Activated naive CD8-positive, alpha-beta T cell (primary cell): ENCODE data around the gene CDK2AP2.

ENCODE experiments used
- H3K27ac Mint-ChIP-seq: one replicate; pipeline ENCODE4 v1.8.0; 2021; ENCODE audit warnings: mixed read lengths
- H3K27me3 Mint-ChIP-seq: one replicate; pipeline ENCODE4 v1.8.0; 2021; ENCODE audit warnings: mixed read lengths
- H3K36me3 Mint-ChIP-seq: one replicate; pipeline ENCODE4 v1.8.0; 2021; ENCODE audit warnings: mixed read lengths
- H3K4me1 Mint-ChIP-seq: one replicate; pipeline ENCODE4 v1.8.0; 2021; ENCODE audit warnings: low read depth, mixed read lengths
- H3K4me3 Mint-ChIP-seq: one replicate; pipeline ENCODE4 v1.8.0; 2021; ENCODE audit warnings: mild to moderate bottlenecking, mixed read lengths
- H3K9me3 Mint-ChIP-seq: one replicate; pipeline ENCODE4 v1.8.0; 2021; ENCODE audit warnings: low read depth, mixed read lengths

Gene CDK2AP2

GRCh38 chr11:67535561-67535960, 27.6 kb upstream of the CDK2AP2 start:
- H3K4me3 Mint-ChIP-seq: no peak overlapping the region
- H3K36me3 Mint-ChIP-seq: peaks cover 3% of the 10 kb centered on the region
- H3K27ac Mint-ChIP-seq: no peak overlapping the region
- no peaks in the 10 kb centered on the region for H3K4me1 Mint-ChIP-seq
- H3K27me3 Mint-ChIP-seq: peaks cover 1% of the 10 kb centered on the region
- H3K9me3 Mint-ChIP-seq: peaks cover 6% of the 10 kb centered on the region

- H3K4me1 Mint-ChIP-seq: no peaks in the 10 kb centered on the region
- H3K9me3 Mint-ChIP-seq: peaks cover 6% of the 10 kb centered on the region
- H3K27ac Mint-ChIP-seq: no peak overlapping the region
- H3K27me3 Mint-ChIP-seq: peaks cover 1% of the 10 kb centered on the region
- no peak overlapping the region for H3K4me3 Mint-ChIP-seq
- H3K36me3 Mint-ChIP-seq: peaks cover 3% of the 10 kb centered on the region
Measured at GRCh38 chr11:67534070-67534679, 26.2 kb upstream of the CDK2AP2 start.

- H3K36me3 Mint-ChIP-seq: peaks cover 3% of the 10 kb centered on the region
- no peaks in the 10 kb centered on the region for H3K4me1 Mint-ChIP-seq
- H3K27ac Mint-ChIP-seq: no peak overlapping the region
- H3K27me3 Mint-ChIP-seq: peaks cover 1% of the 10 kb centered on the region
- H3K4me3 Mint-ChIP-seq: no peak overlapping the region
- H3K9me3 Mint-ChIP-seq: peaks cover 6% of the 10 kb centered on the region
Measured at GRCh38 chr11:67532889-67533288, 24.9 kb upstream of the CDK2AP2 start.

- Mint-ChIP-seq H3K36me3 (peaks cover 3% of the 10 kb centered on the region), H3K9me3 (peaks cover 6% of the 10 kb centered on the region), H3K4me1 (no peaks in the 10 kb centered on the region), H3K4me3 (no peak overlapping the region), H3K27me3 (peaks cover 1% of the 10 kb centered on the region), H3K27ac (no peak overlapping the region)
Measured at GRCh38 chr11:67530282-67530592, 22.3 kb upstream of the CDK2AP2 start.

GRCh38 chr11:67528376-67528775, 20.4 kb upstream of the CDK2AP2 start:
- H3K9me3 Mint-ChIP-seq: no peaks in the 10 kb centered on the region
- H3K27ac Mint-ChIP-seq: no peak overlapping the region
- H3K27me3 Mint-ChIP-seq: no peaks in the 10 kb centered on the region
- H3K4me1 Mint-ChIP-seq: no peaks in the 10 kb centered on the region
- H3K36me3 Mint-ChIP-seq: no peaks in the 10 kb centered on the region
- H3K4me3 Mint-ChIP-seq: no peak overlapping the region

GRCh38 chr11:67525275-67525976, 17.5 kb upstream of the CDK2AP2 start:
- Mint-ChIP-seq H3K27me3 (no peaks in the 10 kb centered on the region), H3K4me3 (no peak overlapping the region), H3K36me3 (no peaks in the 10 kb centered on the region), H3K4me1 (no peaks in the 10 kb centered on the region), H3K27ac (no peak overlapping the region), H3K9me3 (no peaks in the 10 kb centered on the region)

- Mint-ChIP-seq H3K9me3 (no peaks in the 10 kb centered on the region), H3K27me3 (no peaks in the 10 kb centered on the region), H3K4me1 (no peaks in the 10 kb centered on the region), H3K27ac (no peak overlapping the region), H3K36me3 (no peaks in the 10 kb centered on the region), H3K4me3 (no peak overlapping the region)
Measured at GRCh38 chr11:67524480-67524808, 16.5 kb upstream of the CDK2AP2 start.

- Mint-ChIP-seq H3K9me3 (no peaks in the 10 kb centered on the region), H3K4me3 (no peak overlapping the region), H3K27me3 (no peaks in the 10 kb centered on the region), H3K27ac (no peak overlapping the region), H3K4me1 (no peaks in the 10 kb centered on the region), H3K36me3 (no peaks in the 10 kb centered on the region)
Measured at GRCh38 chr11:67523556-67524479, 15.9 kb upstream of the CDK2AP2 start.

GRCh38 chr11:67522844-67523555, 15.0 kb upstream of the CDK2AP2 start, which contains the start of gene CABP2:
Gene CABP2, minus strand, starts transcription at chr11:67523446. Its CDS starts 120 bp downstream, at chr11:67523326.
- no peaks in the 10 kb centered on the region for H3K9me3 Mint-ChIP-seq
- no peaks in the 10 kb centered on the region for H3K4me1 Mint-ChIP-seq
- no peak within 1 kb of the TSS for H3K27ac Mint-ChIP-seq
- no peaks in the 10 kb centered on the region for H3K36me3 Mint-ChIP-seq
- no peaks in the 10 kb centered on the region for H3K27me3 Mint-ChIP-seq
- H3K4me3 Mint-ChIP-seq: no peak within 1 kb of the TSS

GRCh38 chr11:67522338-67522737, 14.4 kb upstream of the CDK2AP2 start:
- H3K27me3 Mint-ChIP-seq: no peaks in the 10 kb centered on the region
- H3K27ac Mint-ChIP-seq: no peak overlapping the region
- H3K4me1 Mint-ChIP-seq: no peaks in the 10 kb centered on the region
- H3K36me3 Mint-ChIP-seq: no peaks in the 10 kb centered on the region
- H3K4me3 Mint-ChIP-seq: no peak overlapping the region
- H3K9me3 Mint-ChIP-seq: no peaks in the 10 kb centered on the region

GRCh38 chr11:67521924-67522323, 14.0 kb upstream of the CDK2AP2 start:
- no peaks in the 10 kb centered on the region for H3K36me3 Mint-ChIP-seq
- no peak overlapping the region for H3K27ac Mint-ChIP-seq
- H3K4me3 Mint-ChIP-seq: no peak overlapping the region
- no peaks in the 10 kb centered on the region for H3K27me3 Mint-ChIP-seq
- no peaks in the 10 kb centered on the region for H3K4me1 Mint-ChIP-seq
- H3K9me3 Mint-ChIP-seq: no peaks in the 10 kb centered on the region

- no peak overlapping the region for H3K27ac Mint-ChIP-seq
Measured at GRCh38 chr11:67520856-67521824, 13.2 kb upstream of the CDK2AP2 start.

GRCh38 chr11:67519726-67520125, 11.8 kb upstream of the CDK2AP2 start:
- Mint-ChIP-seq H3K27ac (no peak overlapping the region), H3K4me3 (no peak overlapping the region), H3K9me3 (no peaks in the 10 kb centered on the region), H3K27me3 (no peaks in the 10 kb centered on the region), H3K4me1 (no peaks in the 10 kb centered on the region), H3K36me3 (no peaks in the 10 kb centered on the region)

More at GRCh38 chr11:67520856-67521824, 13.2 kb upstream of the CDK2AP2 start:
- no peaks in the 10 kb centered on the region for H3K4me1 Mint-ChIP-seq
- no peaks in the 10 kb centered on the region for H3K27me3 Mint-ChIP-seq
- H3K9me3 Mint-ChIP-seq: no peaks in the 10 kb centered on the region
- no peak overlapping the region for H3K4me3 Mint-ChIP-seq
- H3K36me3 Mint-ChIP-seq: no peaks in the 10 kb centered on the region
